ENCODE results near the gene CEP72. TPM values are rescaled to one million over a fixed set of nuclear protein-coding genes. Genes with fewer than 3 reads are reported as not detected.

CEP72 gene
- total RNA-seq, 1 donor from 2014 or later: 20.1 TPM

GRCh38 chr5:570446-570845 is 41.7 kb upstream of the CEP72 start:
- H3K27ac ChIP-seq: no peak overlapping the region
- peaks cover 6% of the 10 kb centered on the region for H3K4me1 ChIP-seq
- TF ChIP-seq POLR2A (IDR thresholded peaks at IDR 0.05): no peak
- TF ChIP-seq, protein P1, sequence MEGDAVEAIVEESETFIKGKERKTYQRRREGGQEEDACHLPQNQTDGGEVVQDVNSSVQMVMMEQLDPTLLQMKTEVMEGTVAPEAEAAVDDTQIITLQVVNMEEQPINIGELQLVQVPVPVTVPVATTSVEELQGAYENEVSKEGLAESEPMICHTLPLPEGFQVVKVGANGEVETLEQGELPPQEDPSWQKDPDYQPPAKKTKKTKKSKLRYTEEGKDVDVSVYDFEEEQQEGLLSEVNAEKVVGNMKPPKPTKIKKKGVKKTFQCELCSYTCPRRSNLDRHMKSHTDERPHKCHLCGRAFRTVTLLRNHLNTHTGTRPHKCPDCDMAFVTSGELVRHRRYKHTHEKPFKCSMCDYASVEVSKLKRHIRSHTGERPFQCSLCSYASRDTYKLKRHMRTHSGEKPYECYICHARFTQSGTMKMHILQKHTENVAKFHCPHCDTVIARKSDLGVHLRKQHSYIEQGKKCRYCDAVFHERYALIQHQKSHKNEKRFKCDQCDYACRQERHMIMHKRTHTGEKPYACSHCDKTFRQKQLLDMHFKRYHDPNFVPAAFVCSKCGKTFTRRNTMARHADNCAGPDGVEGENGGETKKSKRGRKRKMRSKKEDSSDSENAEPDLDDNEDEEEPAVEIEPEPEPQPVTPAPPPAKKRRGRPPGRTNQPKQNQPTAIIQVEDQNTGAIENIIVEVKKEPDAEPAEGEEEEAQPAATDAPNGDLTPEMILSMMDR (IDR thresholded peaks at IDR 0.05): no peak
- TF ChIP-seq POLR2AphosphoS5 (IDR thresholded peaks at IDR 0.05; ENCODE audit: insufficient read depth in 1 of 2, low read depth in 1 of 2): no peak
- no peaks in the 10 kb centered on the region for H3K27me3 ChIP-seq
- H3K4me3 ChIP-seq: no peak overlapping the region
- no peak for DNase-seq (ENCODE audit: extremely low spot score in 2 of 2)
- H3K36me3 ChIP-seq: no peaks in the 10 kb centered on the region
- no peaks in the 10 kb centered on the region for H3K9me3 ChIP-seq
- intact Hi-C loops (cut with DNase I): no loop called here

GRCh38 chr5:570886-571285 is 41.3 kb upstream of the CEP72 start:
- DNase-seq (ENCODE audit: extremely low spot score in 2 of 2): no peak
- no peaks in the 10 kb centered on the region for H3K9me3 ChIP-seq
- TF ChIP-seq POLR2A (IDR thresholded peaks at IDR 0.05) (no peak), POLR2AphosphoS5 (IDR thresholded peaks at IDR 0.05; ENCODE audit: insufficient read depth in 1 of 2, low read depth in 1 of 2) (no peak)
- TF ChIP-seq, protein P1 (IDR thresholded peaks at IDR 0.05): no peak
- no peaks in the 10 kb centered on the region for H3K27me3 ChIP-seq
- intact Hi-C loops (cut with DNase I): no loop called here
- H3K4me1 ChIP-seq: peaks cover 2% of the 10 kb centered on the region
- H3K4me3 ChIP-seq: no peak overlapping the region
- no peak overlapping the region for H3K27ac ChIP-seq
- H3K36me3 ChIP-seq: no peaks in the 10 kb centered on the region

DNA sequence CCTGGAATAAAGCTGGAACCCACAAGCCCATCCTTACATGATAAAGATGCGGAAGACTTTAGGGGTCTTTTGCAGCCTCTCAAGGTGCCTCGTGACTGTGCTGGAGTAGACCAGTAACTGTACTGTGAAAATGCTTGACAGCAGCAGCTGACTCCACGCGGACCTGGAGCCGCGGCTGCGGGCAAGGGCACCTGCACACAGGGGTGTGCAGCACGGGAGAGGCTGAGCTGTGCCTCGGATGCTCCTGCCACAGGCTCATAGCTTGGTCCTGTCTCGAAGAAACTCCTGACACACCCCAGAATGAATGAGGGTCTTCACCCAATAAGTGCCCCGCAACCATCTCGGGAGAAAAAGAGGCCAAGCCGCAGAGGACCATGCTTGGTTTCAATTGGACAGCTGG is 40.3 kb upstream of the CEP72 start:
- H3K4me1 ChIP-seq: no peaks in the 10 kb centered on the region
- intact Hi-C loops (cut with DNase I): no loop called here
- no peak overlapping the region for H3K27ac ChIP-seq
- H3K36me3 ChIP-seq: no peaks in the 10 kb centered on the region
- no peak overlapping the region for H3K4me3 ChIP-seq
- no peaks in the 10 kb centered on the region for H3K9me3 ChIP-seq
- DNase-seq (ENCODE audit: extremely low spot score in 2 of 2): no peak
- TF ChIP-seq, protein P1 (IDR thresholded peaks at IDR 0.05): no peak
- TF ChIP-seq POLR2AphosphoS5 (IDR thresholded peaks at IDR 0.05; ENCODE audit: insufficient read depth in 1 of 2, low read depth in 1 of 2): no peak
- no peak for TF ChIP-seq POLR2A (IDR thresholded peaks at IDR 0.05)
- no peaks in the 10 kb centered on the region for H3K27me3 ChIP-seq

DNA sequence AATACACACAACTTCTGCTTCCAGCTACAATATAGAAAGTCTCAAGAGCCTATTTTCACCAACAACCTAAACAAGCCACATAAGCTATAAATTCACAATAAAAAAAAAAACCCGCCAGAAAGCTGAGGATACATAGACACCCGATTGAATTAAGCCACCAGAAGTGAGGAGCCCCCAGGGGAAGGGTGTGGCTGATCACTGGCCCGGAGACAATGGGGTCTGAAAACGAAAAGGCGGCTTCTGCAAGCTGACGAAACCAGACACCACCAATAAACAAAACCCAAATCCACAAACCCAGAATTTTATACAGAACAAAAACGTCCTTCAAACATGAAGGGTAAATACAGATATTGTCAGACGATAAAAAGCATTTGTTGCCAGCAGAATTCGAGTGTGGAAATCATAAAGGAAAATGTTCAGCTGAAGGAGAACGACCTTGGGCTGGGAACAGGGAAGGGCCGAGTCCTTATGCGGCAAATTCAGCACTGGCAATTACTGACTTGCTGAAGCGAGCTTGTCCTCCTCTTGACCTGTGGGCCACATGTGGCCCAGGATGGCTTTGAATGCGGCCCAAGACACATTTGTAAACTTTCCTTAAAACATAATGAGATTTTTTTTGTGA is 39.6 kb upstream of the CEP72 start:
- Histone ChIP-seq H3K36me3 (no peaks in the 10 kb centered on the region), H3K4me3 (no peak overlapping the region), H3K9me3 (no peaks in the 10 kb centered on the region), H3K4me1 (no peaks in the 10 kb centered on the region), H3K27me3 (no peaks in the 10 kb centered on the region), H3K27ac (no peak overlapping the region)
- TF ChIP-seq, protein P1 (IDR thresholded peaks at IDR 0.05): no peak
- no peak for TF ChIP-seq POLR2AphosphoS5 (IDR thresholded peaks at IDR 0.05; ENCODE audit: insufficient read depth in 1 of 2, low read depth in 1 of 2)
- no peak for TF ChIP-seq POLR2A (IDR thresholded peaks at IDR 0.05)
- intact Hi-C loops (cut with DNase I): no loop called here
- DNase-seq (ENCODE audit: extremely low spot score in 2 of 2): no peak

GRCh38 chr5:573206-573605 is 38.9 kb upstream of the CEP72 start:
- H3K27ac ChIP-seq: no peak overlapping the region
- TF ChIP-seq, protein P1 (IDR thresholded peaks at IDR 0.05): no peak
- no peak for TF ChIP-seq POLR2A (IDR thresholded peaks at IDR 0.05)
- no peak for TF ChIP-seq POLR2AphosphoS5 (IDR thresholded peaks at IDR 0.05; ENCODE audit: insufficient read depth in 1 of 2, low read depth in 1 of 2)
- H3K4me1 ChIP-seq: no peaks in the 10 kb centered on the region
- H3K4me3 ChIP-seq: no peak overlapping the region
- no peaks in the 10 kb centered on the region for H3K27me3 ChIP-seq
- no peaks in the 10 kb centered on the region for H3K36me3 ChIP-seq
- DNase-seq (ENCODE audit: extremely low spot score in 2 of 2): no peak
- intact Hi-C loops (cut with DNase I): no loop called here
- H3K9me3 ChIP-seq: no peaks in the 10 kb centered on the region
